Muscle layer of duodenum (tissue), 2 donors: ENCODE results near the gene LAMTOR5.
A peak's percentile ranks its signal among the peaks of the same experiment; 100 is the strongest.

Experiments
- H3K27ac ChIP-seq: one replicate; pipeline ENCODE4 v1.7.0; 2013; ENCODE audit warnings: mild to moderate bottlenecking, low read length
- H3K27me3 ChIP-seq: one replicate; pipeline ENCODE4 v1.7.0; 2013; ENCODE audit warnings: low read depth, mild to moderate bottlenecking, control low read depth, low read length
- H3K36me3 ChIP-seq, 2 donors: one replicate each; pipeline ENCODE4 v1.7.0; 2013; ENCODE audit warnings: low read length in 2 of 2, control low read depth in 1 of 2, mild to moderate bottlenecking in 1 of 2; ENCODE audit not compliant: insufficient read depth in 2 of 2, control insufficient read depth in 1 of 2
- H3K4me1 ChIP-seq, 2 donors: one replicate each; pipeline ENCODE4 v1.7.0; 2013; ENCODE audit warnings: low read length in 2 of 2, mild to moderate bottlenecking in 2 of 2, control low read depth in 1 of 2, moderate library complexity in 1 of 2; ENCODE audit not compliant: insufficient read depth in 2 of 2, control insufficient read depth in 1 of 2
- H3K4me3 ChIP-seq, 2 donors: one replicate each; pipeline ENCODE4 v1.7.0; 2013; ENCODE audit warnings: low read length in 2 of 2, low read depth in 1 of 2, mild to moderate bottlenecking in 1 of 2
- H3K9me3 ChIP-seq, 2 donors: one replicate each; pipeline ENCODE4 v1.7.0; 2013; ENCODE audit warnings: low read length in 2 of 2, control low read depth in 1 of 2, mild to moderate bottlenecking in 1 of 2; ENCODE audit not compliant: control insufficient read depth in 1 of 2
- donor health status: healthy.

The LAMTOR5 gene

GRCh38 chr1:110407260-110408210 is at the start of gene LAMTOR5:
TSS of gene LAMTOR5 (minus strand) at chr1:110407694. CDS start at chr1:110407620, 74 bp downstream.
- peaks cover 12 to 26% of the 10 kb centered on the region in 2 donors for H3K36me3 ChIP-seq
- peak within 1 kb of the TSS; percentile 88 to 91 for H3K4me3 ChIP-seq
- H3K9me3 ChIP-seq = no peaks in the 10 kb centered on the region
- peaks cover 0 to 17% of the 10 kb centered on the region in 2 donors for H3K4me1 ChIP-seq
- peak within 1 kb of the TSS; percentile 99 for H3K27ac ChIP-seq
- H3K27me3 ChIP-seq = no peaks in the 10 kb centered on the region

GRCh38 chr1:110457206-110457605 is 49.7 kb upstream of the LAMTOR5 start:
- H3K27me3 ChIP-seq = peaks cover 3% of the 10 kb centered on the region
- no peak overlapping the region for H3K4me3 ChIP-seq
- H3K4me1 ChIP-seq = no peaks in the 10 kb centered on the region
- H3K36me3 ChIP-seq = no peaks in the 10 kb centered on the region
- no peaks in the 10 kb centered on the region for H3K9me3 ChIP-seq
- H3K27ac ChIP-seq = no peak overlapping the region

GRCh38 chr1:110455151-110455550 is 47.7 kb upstream of the LAMTOR5 start:
- Histone ChIP-seq H3K4me3 (no peak overlapping the region), H3K27ac (no peak overlapping the region), H3K36me3 (no peaks in the 10 kb centered on the region), H3K4me1 (no peaks in the 10 kb centered on the region), H3K27me3 (peaks cover 10% of the 10 kb centered on the region), H3K9me3 (no peaks in the 10 kb centered on the region)

DNA sequence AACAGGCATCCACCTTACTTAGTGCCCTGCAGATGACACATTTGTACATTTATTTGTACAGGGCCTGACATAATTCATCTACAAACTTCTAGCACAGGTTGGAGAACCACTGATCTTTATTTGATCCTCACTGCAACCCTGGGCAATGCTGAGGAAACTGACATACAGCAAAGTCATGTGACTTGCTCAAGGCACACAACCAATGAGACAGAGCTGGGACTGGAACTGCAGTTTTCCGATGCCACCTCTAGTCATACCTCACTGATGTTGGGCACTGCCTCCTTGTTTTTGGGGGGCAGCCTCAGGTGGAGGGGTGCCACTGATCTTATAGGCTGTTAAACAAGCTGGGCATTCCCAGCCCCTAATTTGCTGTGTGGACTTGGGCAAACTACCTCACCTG is 46.8 kb upstream of the LAMTOR5 start:
- no peaks in the 10 kb centered on the region for H3K9me3 ChIP-seq
- H3K27ac ChIP-seq = no peak overlapping the region
- H3K27me3 ChIP-seq = peaks cover 10% of the 10 kb centered on the region
- H3K4me3 ChIP-seq = no peak overlapping the region
- H3K36me3 ChIP-seq = no peaks in the 10 kb centered on the region
- H3K4me1 ChIP-seq = no peaks in the 10 kb centered on the region

GRCh38 chr1:110453829-110454228 is 46.3 kb upstream of the LAMTOR5 start:
- peaks cover 10% of the 10 kb centered on the region for H3K27me3 ChIP-seq
- no peaks in the 10 kb centered on the region for H3K36me3 ChIP-seq
- H3K9me3 ChIP-seq = no peaks in the 10 kb centered on the region
- H3K4me3 ChIP-seq = no peak overlapping the region
- no peak overlapping the region for H3K27ac ChIP-seq
- no peaks in the 10 kb centered on the region for H3K4me1 ChIP-seq

DNA sequence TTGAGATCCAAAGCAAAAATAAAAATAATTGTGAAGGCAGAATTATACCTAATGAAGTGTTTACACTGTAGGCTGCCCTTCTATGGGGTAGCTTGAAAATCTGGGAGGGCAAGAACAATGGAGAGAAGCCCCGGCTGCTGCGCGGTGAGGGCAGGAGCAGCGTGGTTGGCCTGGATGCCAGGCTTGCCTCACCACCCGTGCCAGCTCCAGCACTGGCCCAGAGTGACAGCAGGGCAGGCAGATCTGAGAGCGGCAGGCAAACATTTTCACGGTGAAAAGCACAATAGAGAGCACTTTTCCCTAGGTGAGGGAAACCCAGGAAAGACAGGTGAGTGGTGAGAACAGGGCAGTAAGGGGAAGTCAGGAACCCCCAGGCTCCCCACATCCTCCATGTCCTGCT is 44.8 kb upstream of the LAMTOR5 start:
- no peak overlapping the region for H3K4me3 ChIP-seq
- no peaks in the 10 kb centered on the region for H3K4me1 ChIP-seq
- peaks cover 10% of the 10 kb centered on the region for H3K27me3 ChIP-seq
- no peaks in the 10 kb centered on the region for H3K9me3 ChIP-seq
- H3K36me3 ChIP-seq = no peaks in the 10 kb centered on the region
- H3K27ac ChIP-seq = no peak overlapping the region

GRCh38 chr1:110450929-110451328 is 43.4 kb upstream of the LAMTOR5 start, which contains the start of gene PROK1:
TSS of gene PROK1 (plus strand) at chr1:110451149. CDS start at chr1:110451217, 68 bp downstream.
- no peaks in the 10 kb centered on the region for H3K9me3 ChIP-seq
- no peak within 1 kb of the TSS for H3K27ac ChIP-seq
- H3K4me3 ChIP-seq = no peak within 1 kb of the TSS
- no peaks in the 10 kb centered on the region for H3K4me1 ChIP-seq
- no peaks in the 10 kb centered on the region for H3K36me3 ChIP-seq
- H3K27me3 ChIP-seq = peaks cover 10% of the 10 kb centered on the region

DNA sequence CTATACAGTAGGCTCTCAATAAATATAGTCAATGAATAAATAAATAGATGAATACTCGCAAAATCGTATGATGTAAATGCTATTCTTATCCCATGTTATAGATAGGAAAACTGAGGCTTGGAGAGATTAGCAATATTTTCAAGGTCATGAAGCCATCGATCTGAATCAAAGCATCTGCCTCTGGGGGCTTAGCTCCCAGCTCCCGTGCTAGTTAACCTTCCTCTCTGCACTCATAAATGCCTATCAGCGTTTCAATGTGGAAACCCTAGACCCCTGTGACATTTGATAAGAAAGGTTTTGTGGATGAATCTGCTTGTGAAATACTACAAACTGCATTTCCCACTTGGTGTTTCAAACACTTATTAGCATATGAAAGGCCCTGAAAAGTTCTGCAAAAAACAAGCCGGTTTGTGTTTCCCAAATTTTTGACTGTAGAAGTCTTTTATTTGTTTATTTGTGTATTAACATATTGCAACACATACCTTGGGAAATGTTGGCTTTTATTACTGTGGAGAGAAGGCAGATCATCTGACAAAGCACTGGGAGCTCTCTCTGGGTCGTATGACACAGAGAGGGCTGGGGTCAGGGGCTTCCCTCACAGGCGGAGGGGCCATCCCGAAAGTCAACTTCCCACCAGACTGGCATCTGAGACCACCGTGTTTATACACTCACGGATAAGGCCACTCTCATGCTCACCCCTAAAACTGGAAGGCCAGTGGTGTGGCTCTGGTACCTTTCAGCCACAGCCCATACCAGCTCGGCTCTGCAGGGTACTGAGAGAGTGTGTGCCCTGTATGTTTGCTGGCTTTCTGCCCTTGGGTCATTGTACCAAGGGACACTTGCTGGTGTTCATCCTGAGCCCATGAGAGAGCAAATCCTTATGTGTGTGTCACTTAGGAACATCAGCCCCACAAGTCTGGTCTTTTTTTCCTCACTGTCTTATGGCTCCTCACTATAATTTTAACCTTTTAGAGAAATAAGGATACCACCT is 42.5 kb upstream of the LAMTOR5 start:
- no peaks in the 10 kb centered on the region for H3K4me1 ChIP-seq
- H3K36me3 ChIP-seq = no peaks in the 10 kb centered on the region
- peaks cover 10% of the 10 kb centered on the region for H3K27me3 ChIP-seq
- no peak overlapping the region for H3K27ac ChIP-seq
- H3K4me3 ChIP-seq = no peak overlapping the region
- H3K9me3 ChIP-seq = no peaks in the 10 kb centered on the region

DNA sequence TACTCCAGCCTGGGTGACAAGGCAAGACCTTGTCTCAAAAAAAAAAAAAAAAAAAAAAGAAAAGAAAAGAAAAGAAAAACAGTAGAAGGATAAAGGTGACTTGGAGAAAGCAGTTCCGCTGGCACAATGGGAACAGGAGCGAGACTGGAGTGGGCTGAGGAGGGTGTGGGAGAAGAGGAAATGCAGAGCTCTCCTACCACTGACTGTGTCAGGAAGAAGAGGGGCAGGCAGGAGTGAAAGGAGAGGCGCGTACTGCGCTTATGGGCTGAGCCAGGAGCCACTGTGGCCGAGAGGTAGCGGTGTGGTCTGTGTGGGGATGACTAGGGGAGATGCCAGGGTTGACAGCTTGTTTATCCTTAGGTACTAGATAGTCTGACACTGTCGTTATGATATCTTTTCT is 37.1 kb upstream of the LAMTOR5 start:
- Histone ChIP-seq H3K4me3 (no peak overlapping the region), H3K9me3 (no peaks in the 10 kb centered on the region), H3K36me3 (no peaks in the 10 kb centered on the region), H3K4me1 (no peaks in the 10 kb centered on the region), H3K27me3 (no peaks in the 10 kb centered on the region), H3K27ac (no peak overlapping the region)

DNA sequence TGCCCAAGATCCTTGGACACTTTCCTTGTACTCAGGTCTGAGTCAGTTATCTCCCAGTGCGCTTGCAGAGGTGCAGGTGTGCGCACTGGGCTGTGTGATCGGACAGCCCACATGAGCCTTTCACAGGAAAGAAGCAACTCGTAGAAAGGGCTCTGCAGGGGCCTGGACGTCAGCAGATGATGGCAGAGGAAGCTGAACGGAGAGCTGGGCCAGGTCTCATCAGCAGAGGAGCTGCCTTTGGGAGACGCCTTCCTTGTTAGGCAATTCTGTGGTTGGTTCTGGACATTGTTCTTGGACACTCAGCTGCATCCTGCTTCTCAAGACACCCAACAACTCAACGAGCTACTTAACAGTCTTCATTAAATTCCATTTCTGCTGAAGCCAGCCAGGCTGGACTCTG is 36.0 kb upstream of the LAMTOR5 start:
- Histone ChIP-seq H3K4me1 (no peaks in the 10 kb centered on the region), H3K27me3 (no peaks in the 10 kb centered on the region), H3K36me3 (no peaks in the 10 kb centered on the region), H3K9me3 (no peaks in the 10 kb centered on the region), H3K4me3 (no peak overlapping the region), H3K27ac (no peak overlapping the region)

- Histone ChIP-seq H3K9me3 (no peaks in the 10 kb centered on the region), H3K4me3 (no peak overlapping the region), H3K4me1 (no peaks in the 10 kb centered on the region), H3K27me3 (no peaks in the 10 kb centered on the region), H3K27ac (no peak overlapping the region), H3K36me3 (no peaks in the 10 kb centered on the region)
Observed at GRCh38 chr1:110441888-110442287, 34.4 kb upstream of the LAMTOR5 start.
